Panc1 (cell line): Measurements from ENCODE around the gene PAOX. TPM values are rescaled to one million over a fixed set of nuclear protein-coding genes. Genes with fewer than 3 reads are reported as not detected.

ENCODE experiments used
- ATAC-seq: fragments of 200-7000 bp; cut with Tn5 transposase; 2 replicates; pipeline ENCODE4 v1.9.1; 2020; ENCODE audit warnings: mild to moderate bottlenecking, moderate library complexity
- BruUV-seq: library from RNA; stranded (reverse); fragments of 400-500 nt; replicated peaks from 2 replicates; lab custom pipeline; 2021; lab: Mats Ljungman, UMichigan
- CTCF ChIA-PET: fragments of 300-600 bp; sonication (Branson Sonifier 250); formaldehyde crosslinking; loops from one replicate; lab custom pipeline; 2022; ENCODE audit warnings: antibody characterized with exemption; lab: Charles Lee
- POLR2A ChIA-PET: fragments of 300-600 bp; sonication (Branson Sonifier 250); formaldehyde crosslinking; loops from one replicate; lab custom pipeline; 2022; ENCODE audit warnings: antibody characterized with exemption; lab: Charles Lee
- DNase-seq: peaks from one replicate; pipeline ENCODE4 v3.0.0-alpha.2; 2010; ENCODE audit warnings: low read depth, low spot score
- H3K27ac ChIP-seq: 2 replicates; pipeline ENCODE4 v1.5.1; 2011; ENCODE audit warnings: mild to moderate bottlenecking, low read length, inconsistent platforms
- H3K27me3 ChIP-seq: fragments of 200-500 bp; sonication (Bioruptor generic); 2 replicates; pipeline ENCODE4 v1.6.0; 2014; ENCODE audit warnings: low read length, inconsistent platforms; ENCODE audit not compliant: control insufficient read depth, insufficient read depth
- H3K36me3 ChIP-seq: fragments of 200-500 bp; sonication (Bioruptor generic); 2 replicates; pipeline ENCODE4 v1.5.1; 2014; ENCODE audit warnings: inconsistent platforms, mild to moderate bottlenecking, low read length, moderate library complexity; ENCODE audit not compliant: control insufficient read depth, insufficient read depth
- H3K4me1 ChIP-seq: 2 replicates; pipeline ENCODE4 v1.5.1; 2011; ENCODE audit warnings: inconsistent platforms, mild to moderate bottlenecking, low read length, moderate library complexity; ENCODE audit not compliant: control insufficient read depth, insufficient read depth
- H3K4me3 ChIP-seq, 2 experiments: 2 replicates each; pipeline ENCODE4 v1.5.1; 2011 to 2012; ENCODE audit warnings: low read depth in 2 of 2, low read length in 2 of 2, mild to moderate bottlenecking in 2 of 2, inconsistent platforms in 1 of 2, moderate library complexity in 1 of 2
- H3K9me3 ChIP-seq: fragments of 200-500 bp; sonication (Bioruptor generic); 2 replicates; pipeline ENCODE4 v1.5.1; 2014; ENCODE audit warnings: low read depth, mild to moderate bottlenecking, inconsistent platforms, low read length, moderate library complexity; ENCODE audit not compliant: control insufficient read depth, insufficient read depth
- CTCF ChIP-seq: fragments of 450-650 bp; IDR thresholded peaks from 2 replicates; pipeline ENCODE4 v1.5.1; 2017; ENCODE audit warnings: mild to moderate bottlenecking
- POLR2AphosphoS5 ChIP-seq: IDR thresholded peaks from 2 replicates; pipeline ENCODE4 v1.6.1; 2012; ENCODE audit warnings: mild to moderate bottlenecking, low read depth, low read length, moderate library complexity
- REST ChIP-seq, 2 experiments: IDR thresholded peaks; 2 replicates each; pipeline ENCODE4 v1.6.1; 2011 to 2012; ENCODE audit warnings: low read depth in 2 of 2, control low read depth in 1 of 2, low read length in 1 of 2, mild to moderate bottlenecking in 1 of 2, moderate library complexity in 1 of 2; ENCODE audit not compliant: insufficient read depth in 1 of 2
- SIN3A ChIP-seq: IDR thresholded peaks from 2 replicates; pipeline ENCODE4 v1.6.1; 2012; ENCODE audit warnings: low read depth, mild to moderate bottlenecking, low read length, moderate library complexity, borderline replicate concordance; ENCODE audit not compliant: insufficient read depth
- TCF7L2 ChIP-seq: IDR thresholded peaks from 2 replicates; pipeline ENCODE4 v1.6.1; 2011; ENCODE audit warnings: mild to moderate bottlenecking, low read depth, low read length, inconsistent platforms
- in situ Hi-C: cut with HindIII; loops from 2 replicates; pipeline ENCODE4 v1.10.0; 2016; ENCODE audit warnings: low sequenced_read_pairs, low pct_unique_long_range_greater_than_20kb
- intact Hi-C: fragments of 100-400 bp; cut with micrococcal nuclease; formaldehyde crosslinking; loops from one replicate; pipeline ENCODE4 v1.10.0; 2022; ENCODE audit not compliant: unreplicated experiment
- total RNA-seq: library from RNA; stranded (reverse); gene quantifications from one replicate; pipeline ENCODE4 v1.2.1, GENCODE V29; 2021; ENCODE audit not compliant: unreplicated experiment

Gene PAOX
- total RNA-seq, 1 experiment from 2014 or later: 9.3 TPM

GRCh38 chr10:133378251-133379096 lies 588 bp upstream of the PAOX start:
- no TSS peak for BruUV-seq
- no peaks in the 10 kb centered on the region for H3K27me3 ChIP-seq
- no peaks in the 10 kb centered on the region for H3K9me3 ChIP-seq
- peak overlapping the region; percentile 77 to 78 for H3K4me3 ChIP-seq
- ChIA-PET CTCF (no interaction called here), POLR2A (no interaction called here)
- in situ Hi-C loops (no loop called here), intact Hi-C loops (no loop called here)
- peak; percentile 56; the same call in 1 of the 2 replicates for TF ChIP-seq SIN3A
- no peak for TF ChIP-seq POLR2AphosphoS5
- H3K27ac ChIP-seq: peak overlapping the region; percentile 17; the same call in 1 of the 2 replicates
- DNase-seq: no peak
- peaks cover 8% of the 10 kb centered on the region for H3K4me1 ChIP-seq
- ATAC-seq: peak; percentile 70
- no peaks in the 10 kb centered on the region for H3K36me3 ChIP-seq

- peak overlapping the region; percentile 69 for H3K27ac ChIP-seq
- DNase-seq (no peak), ATAC-seq (peak; percentile 8)
- 0 out of 2 replicates have a peak, but pooled peaks cover 3% of the 10 kb centered on the region for H3K4me1 ChIP-seq
- intact Hi-C loops: no loop called here
- H3K4me3 ChIP-seq: peak overlapping the region; percentile 57 to 67
- no peaks in the 10 kb centered on the region for H3K9me3 ChIP-seq
- in situ Hi-C loops: no loop called here
- H3K27me3 ChIP-seq: no peaks in the 10 kb centered on the region
- BruUV-seq: no TSS peak
- no peaks in the 10 kb centered on the region for H3K36me3 ChIP-seq
- ChIA-PET CTCF (no interaction called here), POLR2A (no interaction called here)
- TF ChIP-seq REST (IDR thresholded peaks at IDR 0.05; ENCODE audit: insufficient read depth in 1 of 2, low read depth in 2 of 2, low read length in 1 of 2): no peak
- TF ChIP-seq TCF7L2: no peak
- no peak for TF ChIP-seq SIN3A
- no peak for TF ChIP-seq CTCF
- no peak for TF ChIP-seq POLR2AphosphoS5
Observed at GRCh38 chr10:133379801-133380666, 972 bp downstream of the PAOX start.
